GM20000 (cell line): ENCODE measurements around the gene CEBPE.

Experiments
- DNase-seq: peaks from one replicate; pipeline ENCODE4 v3.0.0; 2012; ENCODE audit warnings: low spot score
- CTCF ChIP-seq: IDR thresholded peaks from 2 replicates; pipeline ENCODE4 v1.5.1; 2012; ENCODE audit warnings: mild to moderate bottlenecking, control low read depth; ENCODE audit errors: extremely low read depth, missing control alignments

Gene CEBPE

GRCh38 chr14:23099212-23099861 lies 19.7 kb downstream of the CEBPE start:
- TF ChIP-seq CTCF, result no peak
- no peak for DNase-seq

- DNase-seq, result no peak
- no peak for TF ChIP-seq CTCF
These were observed 21.3 kb downstream of the CEBPE start for GRCh38 chr14:23097786-23098185.

- no peak for TF ChIP-seq CTCF
- DNase-seq, result peak; percentile 99
These were observed 23.6 kb downstream of the CEBPE start, which contains the start of gene C14orf119 for GRCh38 chr14:23095196-23096108. TSS of gene C14orf119 (plus strand) at chr14:23095505. CDS start at chr14:23097659, 2,154 bp downstream.

- peak; percentile 78 for DNase-seq
- no peak for TF ChIP-seq CTCF
These were observed 24.3 kb downstream of the CEBPE start, which contains the start of gene ACIN1 for GRCh38 chr14:23094666-23095195. TSS of gene ACIN1 (minus strand) at chr14:23095136. CDS start at chr14:23095112, 24 bp downstream.

GRCh38 chr14:23093991-23094665 lies 24.9 kb downstream of the CEBPE start:
- no peak for DNase-seq
- TF ChIP-seq CTCF, result no peak

GRCh38 chr14:23093526-23093925 lies 25.5 kb downstream of the CEBPE start:
- DNase-seq, result no peak
- no peak for TF ChIP-seq CTCF

- no peak for TF ChIP-seq CTCF
- DNase-seq, result no peak
These were observed 26.0 kb downstream of the CEBPE start for GRCh38 chr14:23093104-23093503.
